NCI-H526 treated with DMSO at 0.1 percent for 48 hours (cell line): ENCODE data around the gene WNT3A.
"Not testable (repeated sequence)": the region's sequence is repeated elsewhere in the genome, so short reads cannot be mapped to it uniquely, and the experiment has no call there.

Experiments
- DNase-seq: peaks from one replicate; lab custom pipeline; 2025; lab: John Stamatoyannopoulos, UW

The WNT3A gene

GRCh38 chr1:228011721-228012311 is 5.0 kb downstream of the WNT3A start:
- no peak for DNase-seq

GRCh38 chr1:228012555-228012954 is 5.8 kb downstream of the WNT3A start:
- DNase-seq = no peak

- DNase-seq = no peak
These were observed 6.5 kb downstream of the WNT3A start for GRCh38 chr1:228013131-228013934.

GRCh38 chr1:228013935-228014930 is 7.4 kb downstream of the WNT3A start:
- DNase-seq = no peak

GRCh38 chr1:228015276-228016180 is 8.7 kb downstream of the WNT3A start:
- DNase-seq = no peak

- no peak for DNase-seq
These were observed 9.3 kb downstream of the WNT3A start for GRCh38 chr1:228016181-228016510.

- no peak for DNase-seq
These were observed 10.0 kb downstream of the WNT3A start for GRCh38 chr1:228016653-228017355.

- DNase-seq = no peak
These were observed 10.7 kb downstream of the WNT3A start for GRCh38 chr1:228017356-228018124.

GRCh38 chr1:228018125-228018398 is 11.3 kb downstream of the WNT3A start:
- no peak for DNase-seq

GRCh38 chr1:228018961-228019721 is 12.3 kb downstream of the WNT3A start:
- no peak for DNase-seq

GRCh38 chr1:228019722-228020083 is 12.9 kb downstream of the WNT3A start:
- DNase-seq = not testable (repeated sequence)

GRCh38 chr1:228020686-228021354 is 14.0 kb downstream of the WNT3A start:
- no peak for DNase-seq

GRCh38 chr1:228021355-228022030 is 14.7 kb downstream of the WNT3A start:
- no peak for DNase-seq

GRCh38 chr1:228022571-228023293 is 15.9 kb downstream of the WNT3A start:
- no peak for DNase-seq

GRCh38 chr1:228023294-228023639 is 16.5 kb downstream of the WNT3A start:
- no peak for DNase-seq

GRCh38 chr1:228029281-228029680 is 22.5 kb downstream of the WNT3A start:
- no peak for DNase-seq

- no peak for DNase-seq
These were observed 23.8 kb downstream of the WNT3A start for GRCh38 chr1:228030451-228031201.
